SK-N-SH (cell line): ENCODE measurements around the gene WHRN. TPM values are rescaled to one million over a fixed set of nuclear protein-coding genes. Genes with fewer than 3 reads are reported as not detected.

Experiments used
- CTCF ChIA-PET: fragments of 300-600, 350-600 bp; formaldehyde crosslinking; extraction: SDS; loops from one replicate; lab custom pipeline; 2021; lab: Yijun Ruan, JAX
- POLR2A ChIA-PET: fragments of 350-600 bp; sonication (Branson Sonifier 250); formaldehyde crosslinking; extraction: SDS; loops from one replicate; lab custom pipeline; 2020; ENCODE audit warnings: antibody characterized with exemption, inconsistent platforms; lab: Yijun Ruan, JAX
- DNase-seq: peaks from one replicate; pipeline ENCODE4 v3.0.0; 2012
- H2AFZ ChIP-seq: fragments of 200-600 bp; sonication (generic); 2 replicates; pipeline ENCODE4 v1.8.1; 2016; ENCODE audit warnings: antibody characterized with exemption, mild to moderate bottlenecking, low read depth
- H3F3A ChIP-seq: fragments of 200-600 bp; sonication (generic); replicated peaks from 2 replicates; pipeline ENCODE3; 2016; ENCODE audit warnings: antibody characterized with exemption, mild to moderate bottlenecking; ENCODE audit not compliant: insufficient read depth
- H3K27ac ChIP-seq, 2 experiments: fragments of 200-500 bp in 1 of 2; fragments of 200-600 bp in 1 of 2; sonication (Bioruptor generic) in 1 of 2; sonication (generic), shearing (Covaris generic) in 1 of 2; 2 replicates each; pipeline versions ENCODE4 v1.5.1 to v1.6.1; 2014 to 2016; ENCODE audit warnings: low read depth in 2 of 2, inconsistent platforms in 1 of 2, low read length in 1 of 2, mild to moderate bottlenecking in 1 of 2, mixed read lengths in 1 of 2
- H3K27me3 ChIP-seq: fragments of 200-600 bp; sonication (generic), shearing (Covaris generic); 2 replicates; pipeline ENCODE4 v1.6.1; 2016; ENCODE audit warnings: mixed run types; ENCODE audit not compliant: insufficient read depth
- H3K36me3 ChIP-seq, 2 experiments: fragments of 200-500 bp in 1 of 2; fragments of 200-600 bp in 1 of 2; sonication (Bioruptor generic) in 1 of 2; sonication (generic) in 1 of 2; replicated peaks in 1 of 2; 2 replicates each; pipeline versions ENCODE3 to v1.5.1; 2014 to 2016; ENCODE audit warnings: low read length in 1 of 2, mild to moderate bottlenecking in 1 of 2; ENCODE audit not compliant: insufficient read depth in 2 of 2, control insufficient read depth in 1 of 2
- H3K4me1 ChIP-seq, 2 experiments: fragments of 200-500 bp in 1 of 2; fragments of 200-600 bp in 1 of 2; sonication (Bioruptor generic) in 1 of 2; sonication (generic), shearing (Covaris generic) in 1 of 2; 2 replicates each; pipeline versions ENCODE4 v1.5.1 to v1.6.1; 2014 to 2016; ENCODE audit warnings: low read depth in 1 of 2, low read length in 1 of 2, mixed run types in 1 of 2; ENCODE audit not compliant: insufficient read depth in 2 of 2, control insufficient read depth in 1 of 2
- H3K4me2 ChIP-seq: fragments of 200-600 bp; sonication (generic), shearing (Covaris generic); 2 replicates; pipeline ENCODE4 v1.6.1; 2017; ENCODE audit warnings: mixed run types
- H3K4me3 ChIP-seq, 2 experiments: fragments of 200-500 bp in 1 of 2; fragments of 200-600 bp in 1 of 2; sonication (Bioruptor generic) in 1 of 2; sonication (generic), shearing (Covaris generic) in 1 of 2; 2 replicates each; pipeline versions ENCODE4 v1.5.1 to v1.8.1; 2014 to 2016; ENCODE audit warnings: low read depth in 2 of 2, inconsistent platforms in 1 of 2, low read length in 1 of 2, mild to moderate bottlenecking in 1 of 2, mixed read lengths in 1 of 2, moderate library complexity in 1 of 2
- H3K79me2 ChIP-seq: fragments of 200-600 bp; sonication (generic); 2 replicates; pipeline ENCODE4 v1.8.1; 2017; ENCODE audit warnings: mild to moderate bottlenecking; ENCODE audit not compliant: insufficient read depth
- H3K9ac ChIP-seq: fragments of 200-600 bp; sonication (generic); 2 replicates; pipeline ENCODE4 v1.6.1; 2017; ENCODE audit warnings: mixed run types
- H3K9me2 ChIP-seq: fragments of 200-600 bp; sonication (generic); 2 replicates; pipeline ENCODE4 v1.6.1; 2017; ENCODE audit warnings: mixed run types
- H3K9me3 ChIP-seq: fragments of 200-600 bp; sonication (generic); 2 replicates; pipeline ENCODE4 v1.6.1; 2017; ENCODE audit warnings: mixed run types, mild to moderate bottlenecking, moderate library complexity
- H4K20me1 ChIP-seq: fragments of 200-600 bp; sonication (generic); 2 replicates; pipeline ENCODE4 v1.6.1; 2017; ENCODE audit warnings: mild to moderate bottlenecking, mixed run types; ENCODE audit not compliant: insufficient read depth
- CHD2 ChIP-seq: fragments of 150-350 bp; IDR thresholded peaks from 2 replicates; pipeline ENCODE4 v1.6.1; 2018; ENCODE audit warnings: low read length; ENCODE audit not compliant: partially characterized antibody
- FOXM1 ChIP-seq: IDR thresholded peaks from 2 replicates; pipeline ENCODE4 v1.4.0; 2012; ENCODE audit warnings: low read depth, mild to moderate bottlenecking
- GABPA ChIP-seq: IDR thresholded peaks from 2 replicates; pipeline ENCODE4 v1.4.0; 2012; ENCODE audit warnings: low read depth, mild to moderate bottlenecking
- GATA2 ChIP-seq: sonication (generic); formaldehyde crosslinking; IDR thresholded peaks from 2 replicates; pipeline ENCODE4 v1.5.0; 2020; ENCODE audit warnings: mild to moderate bottlenecking, missing genetic modification reagents
- JUND ChIP-seq: IDR thresholded peaks from 2 replicates; pipeline ENCODE4 v1.4.0; 2012
- MXI1 ChIP-seq: IDR thresholded peaks from 2 replicates; pipeline ENCODE4 v1.6.1; 2012; ENCODE audit warnings: mild to moderate bottlenecking, low read depth, low read length, improper control_type of control experiment
- NRF1 ChIP-seq: IDR thresholded peaks from 2 replicates; pipeline ENCODE4 v1.6.1; 2012; ENCODE audit warnings: low read depth, mild to moderate bottlenecking, low read length
- POLR2AphosphoS5 ChIP-seq: IDR thresholded peaks from 2 replicates; pipeline ENCODE4 v1.6.1; 2012; ENCODE audit warnings: low read depth, low read length
- RAD21 ChIP-seq: IDR thresholded peaks from 2 replicates; pipeline ENCODE4 v1.6.1; 2012; ENCODE audit warnings: mild to moderate bottlenecking, low read length
- RXRA ChIP-seq: IDR thresholded peaks from 2 replicates; pipeline ENCODE4 v1.4.0; 2012; ENCODE audit warnings: low read depth, mild to moderate bottlenecking, borderline replicate concordance
- SIN3A ChIP-seq: IDR thresholded peaks from 2 replicates; pipeline ENCODE4 v1.6.1; 2012; ENCODE audit warnings: low read depth, mild to moderate bottlenecking, low read length, moderate library complexity, borderline replicate concordance
- TAF1 ChIP-seq: IDR thresholded peaks from 2 replicates; pipeline ENCODE4 v1.6.1; 2012; ENCODE audit warnings: low read depth, mild to moderate bottlenecking, low read length, moderate library complexity, borderline replicate concordance
- YY1 ChIP-seq: IDR thresholded peaks from 2 replicates; pipeline ENCODE4 v1.4.0; 2012; ENCODE audit warnings: low read depth, mild to moderate bottlenecking
- WGBS: methylation state at CpG from one replicate; pipeline ENCODE4 v1.1.6; 2017; ENCODE audit warnings: low lambda C conversion rate; 5-methylcytosine and 5-hydroxymethylcytosine counted together
- polyA plus RNA-seq, 3 experiments: library from polyadenylated mRNA; depleted of rRNA; stranded (reverse); fragments of >200 nt; gene quantifications; 2 replicates each; pipeline ENCODE4 v1.2.3, GENCODE V29; 2012
- TF ChIP-seq, protein P1 (sequence below): IDR thresholded peaks from 2 replicates; pipeline ENCODE4 v1.4.0; 2012; ENCODE audit warnings: low read depth, borderline replicate concordance
- TF ChIP-seq, protein P2 (sequence below): IDR thresholded peaks from 2 replicates; pipeline ENCODE4 v1.6.1; 2012; ENCODE audit warnings: mild to moderate bottlenecking, low read depth, low read length, moderate library complexity
- TF ChIP-seq, protein P3 (sequence below): fragments of 200-600 bp; sonication (generic); IDR thresholded peaks from 2 replicates; pipeline ENCODE4 v1.6.1; 2017; ENCODE audit warnings: antibody characterized with exemption, mild to moderate bottlenecking, moderate library complexity

WHRN gene
- polyA plus RNA-seq, 1 of the 3 experiments (the other 2 are of a cell fraction), result 4.6 TPM

DNA sequence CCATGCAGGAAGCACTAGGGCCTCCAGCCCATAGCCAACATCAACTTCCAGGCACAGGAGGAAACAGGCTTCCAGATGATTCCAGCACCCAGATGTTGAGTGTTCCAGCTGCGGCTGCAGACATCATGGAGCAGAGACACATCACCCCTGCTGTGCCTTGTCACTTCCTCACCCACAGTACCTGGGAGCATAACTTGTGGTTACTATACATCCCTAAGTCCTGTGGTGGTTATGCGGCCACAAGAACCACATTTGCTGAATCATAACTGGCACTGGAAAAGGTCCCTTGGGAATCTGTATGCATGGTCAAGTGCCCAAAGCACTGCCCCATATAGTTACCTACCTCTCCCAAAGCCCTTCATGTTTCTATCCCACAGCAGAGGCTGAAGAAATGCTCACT is 56.6 kb downstream of the WHRN start:
- Histone ChIP-seq H3K27me3 (no peaks in the 10 kb centered on the region; the same call in 1 of the 2 replicates), H3K9me2 (no peaks in the 10 kb centered on the region), H3F3A (peaks cover 14% of the 10 kb centered on the region), H3K4me2 (no peak overlapping the region), H4K20me1 (no peaks in the 10 kb centered on the region), H3K27ac (no peak overlapping the region), H3K36me3 (no peaks in the 10 kb centered on the region), H3K4me3 (no peak overlapping the region), H3K9ac (no peak overlapping the region), H3K4me1 (no peaks in the 10 kb centered on the region), H2AFZ (no peak overlapping the region), H3K79me2 (no peaks in the 10 kb centered on the region), H3K9me3 (no peaks in the 10 kb centered on the region)
- 72% methylated on average over 2 of the region's 2 CpGs for WGBS
- ChIA-PET CTCF (interaction anchor here (1.9 kb wide), 1 partner anchor 14 kb away, joined by 10 read pairs; no protein-coding TSS in a partner anchor), POLR2A (no interaction called here)
- DNase-seq, result no peak
- TF ChIP-seq TAF1 (no peak), NRF1 (no peak), FOXM1 (no peak), RXRA (no peak), YY1 (no peak), POLR2AphosphoS5 (no peak)
- TF ChIP-seq, protein P1, sequence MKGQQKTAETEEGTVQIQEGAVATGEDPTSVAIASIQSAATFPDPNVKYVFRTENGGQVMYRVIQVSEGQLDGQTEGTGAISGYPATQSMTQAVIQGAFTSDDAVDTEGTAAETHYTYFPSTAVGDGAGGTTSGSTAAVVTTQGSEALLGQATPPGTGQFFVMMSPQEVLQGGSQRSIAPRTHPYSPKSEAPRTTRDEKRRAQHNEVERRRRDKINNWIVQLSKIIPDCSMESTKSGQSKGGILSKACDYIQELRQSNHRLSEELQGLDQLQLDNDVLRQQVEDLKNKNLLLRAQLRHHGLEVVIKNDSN, result no peak

DNA sequence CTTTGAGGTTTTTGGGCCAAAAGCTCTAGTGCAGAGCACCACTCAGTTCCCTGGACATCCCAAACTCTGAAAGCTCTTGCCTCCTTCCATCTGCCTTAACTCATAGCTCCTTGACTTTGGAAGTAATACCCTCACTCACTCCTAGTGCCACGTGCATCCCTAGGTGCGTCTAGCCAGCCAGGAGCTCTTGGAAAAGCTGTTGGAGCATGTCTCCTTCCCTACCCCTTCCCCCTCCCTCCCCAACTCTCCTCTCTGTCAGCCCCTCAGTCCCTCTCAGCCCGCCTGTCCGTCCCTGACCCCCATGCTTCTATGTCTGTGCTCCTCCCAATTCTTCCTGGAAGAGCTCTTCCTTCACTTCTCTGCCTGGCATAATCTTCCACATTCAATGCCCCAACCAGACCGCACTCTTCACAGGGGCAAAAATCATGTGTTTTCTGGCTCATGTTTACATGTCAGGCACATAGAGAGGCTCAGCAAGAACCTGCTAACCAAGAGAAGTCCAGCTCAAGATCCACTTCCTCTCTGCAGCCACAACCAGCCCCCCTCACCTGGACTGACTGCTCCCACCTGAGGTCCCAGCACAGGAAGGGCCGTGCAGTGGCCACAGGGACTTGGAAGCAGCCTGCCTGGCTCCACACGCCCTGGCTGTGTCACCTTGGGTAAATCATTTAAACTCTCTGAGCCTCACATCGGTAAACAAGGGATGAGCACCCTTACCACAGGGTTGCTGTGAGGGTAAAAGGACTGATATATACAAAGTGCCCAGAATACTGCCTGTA is 58.4 kb downstream of the WHRN start:
- H3K27ac ChIP-seq, result peak overlapping the region in 1 of 2 experiments; percentile 58; a peak in 2 of 4 replicates
- 0 out of 2 replicates have a peak overlapping the region, but pooled peaks have one; percentile 35 for H2AFZ ChIP-seq
- no peak overlapping the region for H3K4me3 ChIP-seq
- no peaks in the 10 kb centered on the region for H3K79me2 ChIP-seq
- H3F3A ChIP-seq, result peaks cover 14% of the 10 kb centered on the region
- WGBS, result 59% methylated on average over 8 of the region's 8 CpGs
- no peaks in the 10 kb centered on the region for H3K4me1 ChIP-seq
- no peak for TF ChIP-seq CHD2
- TF ChIP-seq SIN3A, result no peak
- TF ChIP-seq RAD21, result no peak
- TF ChIP-seq JUND, result no peak
- TF ChIP-seq GATA2 (CRISPR knock-in tag), result no peak
- no peak for TF ChIP-seq GABPA
- TF ChIP-seq, protein P2, sequence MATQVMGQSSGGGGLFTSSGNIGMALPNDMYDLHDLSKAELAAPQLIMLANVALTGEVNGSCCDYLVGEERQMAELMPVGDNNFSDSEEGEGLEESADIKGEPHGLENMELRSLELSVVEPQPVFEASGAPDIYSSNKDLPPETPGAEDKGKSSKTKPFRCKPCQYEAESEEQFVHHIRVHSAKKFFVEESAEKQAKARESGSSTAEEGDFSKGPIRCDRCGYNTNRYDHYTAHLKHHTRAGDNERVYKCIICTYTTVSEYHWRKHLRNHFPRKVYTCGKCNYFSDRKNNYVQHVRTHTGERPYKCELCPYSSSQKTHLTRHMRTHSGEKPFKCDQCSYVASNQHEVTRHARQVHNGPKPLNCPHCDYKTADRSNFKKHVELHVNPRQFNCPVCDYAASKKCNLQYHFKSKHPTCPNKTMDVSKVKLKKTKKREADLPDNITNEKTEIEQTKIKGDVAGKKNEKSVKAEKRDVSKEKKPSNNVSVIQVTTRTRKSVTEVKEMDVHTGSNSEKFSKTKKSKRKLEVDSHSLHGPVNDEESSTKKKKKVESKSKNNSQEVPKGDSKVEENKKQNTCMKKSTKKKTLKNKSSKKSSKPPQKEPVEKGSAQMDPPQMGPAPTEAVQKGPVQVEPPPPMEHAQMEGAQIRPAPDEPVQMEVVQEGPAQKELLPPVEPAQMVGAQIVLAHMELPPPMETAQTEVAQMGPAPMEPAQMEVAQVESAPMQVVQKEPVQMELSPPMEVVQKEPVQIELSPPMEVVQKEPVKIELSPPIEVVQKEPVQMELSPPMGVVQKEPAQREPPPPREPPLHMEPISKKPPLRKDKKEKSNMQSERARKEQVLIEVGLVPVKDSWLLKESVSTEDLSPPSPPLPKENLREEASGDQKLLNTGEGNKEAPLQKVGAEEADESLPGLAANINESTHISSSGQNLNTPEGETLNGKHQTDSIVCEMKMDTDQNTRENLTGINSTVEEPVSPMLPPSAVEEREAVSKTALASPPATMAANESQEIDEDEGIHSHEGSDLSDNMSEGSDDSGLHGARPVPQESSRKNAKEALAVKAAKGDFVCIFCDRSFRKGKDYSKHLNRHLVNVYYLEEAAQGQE, result no peak
- TF ChIP-seq MXI1, result no peak
- TF ChIP-seq, protein P3, sequence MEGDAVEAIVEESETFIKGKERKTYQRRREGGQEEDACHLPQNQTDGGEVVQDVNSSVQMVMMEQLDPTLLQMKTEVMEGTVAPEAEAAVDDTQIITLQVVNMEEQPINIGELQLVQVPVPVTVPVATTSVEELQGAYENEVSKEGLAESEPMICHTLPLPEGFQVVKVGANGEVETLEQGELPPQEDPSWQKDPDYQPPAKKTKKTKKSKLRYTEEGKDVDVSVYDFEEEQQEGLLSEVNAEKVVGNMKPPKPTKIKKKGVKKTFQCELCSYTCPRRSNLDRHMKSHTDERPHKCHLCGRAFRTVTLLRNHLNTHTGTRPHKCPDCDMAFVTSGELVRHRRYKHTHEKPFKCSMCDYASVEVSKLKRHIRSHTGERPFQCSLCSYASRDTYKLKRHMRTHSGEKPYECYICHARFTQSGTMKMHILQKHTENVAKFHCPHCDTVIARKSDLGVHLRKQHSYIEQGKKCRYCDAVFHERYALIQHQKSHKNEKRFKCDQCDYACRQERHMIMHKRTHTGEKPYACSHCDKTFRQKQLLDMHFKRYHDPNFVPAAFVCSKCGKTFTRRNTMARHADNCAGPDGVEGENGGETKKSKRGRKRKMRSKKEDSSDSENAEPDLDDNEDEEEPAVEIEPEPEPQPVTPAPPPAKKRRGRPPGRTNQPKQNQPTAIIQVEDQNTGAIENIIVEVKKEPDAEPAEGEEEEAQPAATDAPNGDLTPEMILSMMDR, result no peak
- no peaks in the 10 kb centered on the region for H3K9me2 ChIP-seq
- CTCF ChIA-PET, result interaction anchor here (0.6 to 1.5 kb wide), 5 partner anchors 11 to 1002 kb away, joined by 3 to 6 read pairs (median 3); no protein-coding TSS in a partner anchor
- H3K36me3 ChIP-seq, result no peaks in the 10 kb centered on the region
- H3K4me2 ChIP-seq, result peak overlapping the region; percentile 56; the same call in 1 of the 2 replicates
- no peak overlapping the region for H3K9ac ChIP-seq
- POLR2A ChIA-PET, result no interaction called here
- no peak for DNase-seq
- H3K27me3 ChIP-seq, result no peaks in the 10 kb centered on the region
- no peaks in the 10 kb centered on the region for H3K9me3 ChIP-seq
- H4K20me1 ChIP-seq, result no peaks in the 10 kb centered on the region
